SK-N-SH (cell line): ENCODE data around the gene G3BP2. TPM values are rescaled to one million over a fixed set of nuclear protein-coding genes. Genes with fewer than 3 reads are reported as not detected.

Experiments used
- CTCF ChIA-PET: fragments of 300-600, 350-600 bp; formaldehyde crosslinking; extraction: SDS; loops from one replicate; lab custom pipeline; 2021; lab: Yijun Ruan, JAX
- POLR2A ChIA-PET: fragments of 350-600 bp; sonication (Branson Sonifier 250); formaldehyde crosslinking; extraction: SDS; loops from one replicate; lab custom pipeline; 2020; ENCODE audit warnings: antibody characterized with exemption, inconsistent platforms; lab: Yijun Ruan, JAX
- DNase-seq: peaks from one replicate; pipeline ENCODE4 v3.0.0; 2012
- H2AFZ ChIP-seq: fragments of 200-600 bp; sonication (generic); 2 replicates; pipeline ENCODE4 v1.8.1; 2016; ENCODE audit warnings: antibody characterized with exemption, mild to moderate bottlenecking, low read depth
- H3F3A ChIP-seq: fragments of 200-600 bp; sonication (generic); replicated peaks from 2 replicates; pipeline ENCODE3; 2016; ENCODE audit warnings: antibody characterized with exemption, mild to moderate bottlenecking; ENCODE audit not compliant: insufficient read depth
- H3K27ac ChIP-seq, 2 experiments: fragments of 200-500 bp in 1 of 2; fragments of 200-600 bp in 1 of 2; sonication (Bioruptor generic) in 1 of 2; sonication (generic), shearing (Covaris generic) in 1 of 2; 2 replicates each; pipeline versions ENCODE4 v1.5.1 to v1.6.1; 2014 to 2016; ENCODE audit warnings: low read depth in 2 of 2, inconsistent platforms in 1 of 2, low read length in 1 of 2, mild to moderate bottlenecking in 1 of 2, mixed read lengths in 1 of 2
- H3K27me3 ChIP-seq: fragments of 200-600 bp; sonication (generic), shearing (Covaris generic); 2 replicates; pipeline ENCODE4 v1.6.1; 2016; ENCODE audit warnings: mixed run types; ENCODE audit not compliant: insufficient read depth
- H3K36me3 ChIP-seq, 2 experiments: fragments of 200-500 bp in 1 of 2; fragments of 200-600 bp in 1 of 2; sonication (Bioruptor generic) in 1 of 2; sonication (generic) in 1 of 2; replicated peaks in 1 of 2; 2 replicates each; pipeline versions ENCODE3 to v1.5.1; 2014 to 2016; ENCODE audit warnings: low read length in 1 of 2, mild to moderate bottlenecking in 1 of 2; ENCODE audit not compliant: insufficient read depth in 2 of 2, control insufficient read depth in 1 of 2
- H3K4me1 ChIP-seq, 2 experiments: fragments of 200-500 bp in 1 of 2; fragments of 200-600 bp in 1 of 2; sonication (Bioruptor generic) in 1 of 2; sonication (generic), shearing (Covaris generic) in 1 of 2; 2 replicates each; pipeline versions ENCODE4 v1.5.1 to v1.6.1; 2014 to 2016; ENCODE audit warnings: low read depth in 1 of 2, low read length in 1 of 2, mixed run types in 1 of 2; ENCODE audit not compliant: insufficient read depth in 2 of 2, control insufficient read depth in 1 of 2
- H3K4me2 ChIP-seq: fragments of 200-600 bp; sonication (generic), shearing (Covaris generic); 2 replicates; pipeline ENCODE4 v1.6.1; 2017; ENCODE audit warnings: mixed run types
- H3K4me3 ChIP-seq, 2 experiments: fragments of 200-500 bp in 1 of 2; fragments of 200-600 bp in 1 of 2; sonication (Bioruptor generic) in 1 of 2; sonication (generic), shearing (Covaris generic) in 1 of 2; 2 replicates each; pipeline versions ENCODE4 v1.5.1 to v1.8.1; 2014 to 2016; ENCODE audit warnings: low read depth in 2 of 2, inconsistent platforms in 1 of 2, low read length in 1 of 2, mild to moderate bottlenecking in 1 of 2, mixed read lengths in 1 of 2, moderate library complexity in 1 of 2
- H3K79me2 ChIP-seq: fragments of 200-600 bp; sonication (generic); 2 replicates; pipeline ENCODE4 v1.8.1; 2017; ENCODE audit warnings: mild to moderate bottlenecking; ENCODE audit not compliant: insufficient read depth
- H3K9ac ChIP-seq: fragments of 200-600 bp; sonication (generic); 2 replicates; pipeline ENCODE4 v1.6.1; 2017; ENCODE audit warnings: mixed run types
- H3K9me2 ChIP-seq: fragments of 200-600 bp; sonication (generic); 2 replicates; pipeline ENCODE4 v1.6.1; 2017; ENCODE audit warnings: mixed run types
- H3K9me3 ChIP-seq: fragments of 200-600 bp; sonication (generic); 2 replicates; pipeline ENCODE4 v1.6.1; 2017; ENCODE audit warnings: mixed run types, mild to moderate bottlenecking, moderate library complexity
- H4K20me1 ChIP-seq: fragments of 200-600 bp; sonication (generic); 2 replicates; pipeline ENCODE4 v1.6.1; 2017; ENCODE audit warnings: mild to moderate bottlenecking, mixed run types; ENCODE audit not compliant: insufficient read depth
- EZH2phosphoT487 ChIP-seq: fragments of 200-600 bp; sonication (generic); IDR thresholded peaks from 2 replicates; pipeline ENCODE4 v1.6.1; 2017; ENCODE audit warnings: low read depth, mixed run types, mild to moderate bottlenecking, antibody characterized with exemption, moderate library complexity, borderline replicate concordance
- FOSL2 ChIP-seq: IDR thresholded peaks from 2 replicates; pipeline ENCODE4 v1.4.0; 2012; ENCODE audit warnings: low read depth, mild to moderate bottlenecking, moderate library complexity, borderline replicate concordance
- FOXJ3 ChIP-seq: sonication (generic); formaldehyde crosslinking; IDR thresholded peaks from 2 replicates; pipeline ENCODE4 v1.5.1; 2020; ENCODE audit warnings: mild to moderate bottlenecking, missing genetic modification reagents
- FOXM1 ChIP-seq: IDR thresholded peaks from 2 replicates; pipeline ENCODE4 v1.4.0; 2012; ENCODE audit warnings: low read depth, mild to moderate bottlenecking
- GATA2 ChIP-seq: sonication (generic); formaldehyde crosslinking; IDR thresholded peaks from 2 replicates; pipeline ENCODE4 v1.5.0; 2020; ENCODE audit warnings: mild to moderate bottlenecking, missing genetic modification reagents
- JUND ChIP-seq: IDR thresholded peaks from 2 replicates; pipeline ENCODE4 v1.4.0; 2012
- POLR2AphosphoS5 ChIP-seq: IDR thresholded peaks from 2 replicates; pipeline ENCODE4 v1.6.1; 2012; ENCODE audit warnings: low read depth, low read length
- RAD21 ChIP-seq: IDR thresholded peaks from 2 replicates; pipeline ENCODE4 v1.6.1; 2012; ENCODE audit warnings: mild to moderate bottlenecking, low read length
- RCOR1 ChIP-seq: fragments of 150-350 bp; IDR thresholded peaks from 2 replicates; pipeline ENCODE4 v1.6.1; 2017; ENCODE audit warnings: antibody characterized with exemption, low read length
- RFX5 ChIP-seq: IDR thresholded peaks from 2 replicates; pipeline ENCODE4 v1.6.1; 2012; ENCODE audit warnings: mild to moderate bottlenecking, improper control_type of control experiment, low read length
- SIN3A ChIP-seq: IDR thresholded peaks from 2 replicates; pipeline ENCODE4 v1.6.1; 2012; ENCODE audit warnings: low read depth, mild to moderate bottlenecking, low read length, moderate library complexity, borderline replicate concordance
- SMC3 ChIP-seq: IDR thresholded peaks from 2 replicates; pipeline ENCODE4 v1.6.1; 2012; ENCODE audit warnings: low read depth, low read length, improper control_type of control experiment
- TCF12 ChIP-seq: IDR thresholded peaks from 2 replicates; pipeline ENCODE4 v1.4.0; 2012
- YY1 ChIP-seq: IDR thresholded peaks from 2 replicates; pipeline ENCODE4 v1.4.0; 2012; ENCODE audit warnings: low read depth, mild to moderate bottlenecking
- WGBS: methylation state at CpG from one replicate; pipeline ENCODE4 v1.1.6; 2017; ENCODE audit warnings: low lambda C conversion rate; 5-methylcytosine and 5-hydroxymethylcytosine counted together
- polyA plus RNA-seq, 3 experiments: library from polyadenylated mRNA; depleted of rRNA; stranded (reverse); fragments of >200 nt; gene quantifications; 2 replicates each; pipeline ENCODE4 v1.2.3, GENCODE V29; 2012
- TF ChIP-seq, protein P1 (sequence below): IDR thresholded peaks from 2 replicates; pipeline ENCODE4 v1.6.1; 2012; ENCODE audit warnings: mild to moderate bottlenecking, low read depth, low read length, moderate library complexity
- TF ChIP-seq, protein P2 (sequence below): fragments of 150-350 bp; IDR thresholded peaks from 2 replicates; pipeline ENCODE4 v1.6.1; 2016; ENCODE audit warnings: mild to moderate bottlenecking, low read depth, low read length
- TF ChIP-seq, protein P3 (sequence below): IDR thresholded peaks from 2 replicates; pipeline ENCODE4 v1.4.0; 2012; ENCODE audit warnings: low read depth
- TF ChIP-seq, protein P4 (sequence below): IDR thresholded peaks from 2 replicates; pipeline ENCODE4 v1.4.0; 2012; ENCODE audit warnings: low read depth, borderline replicate concordance

The G3BP2 gene
- polyA plus RNA-seq, 1 of the 3 experiments (the other 2 are of a cell fraction): 35.9 TPM

DNA sequence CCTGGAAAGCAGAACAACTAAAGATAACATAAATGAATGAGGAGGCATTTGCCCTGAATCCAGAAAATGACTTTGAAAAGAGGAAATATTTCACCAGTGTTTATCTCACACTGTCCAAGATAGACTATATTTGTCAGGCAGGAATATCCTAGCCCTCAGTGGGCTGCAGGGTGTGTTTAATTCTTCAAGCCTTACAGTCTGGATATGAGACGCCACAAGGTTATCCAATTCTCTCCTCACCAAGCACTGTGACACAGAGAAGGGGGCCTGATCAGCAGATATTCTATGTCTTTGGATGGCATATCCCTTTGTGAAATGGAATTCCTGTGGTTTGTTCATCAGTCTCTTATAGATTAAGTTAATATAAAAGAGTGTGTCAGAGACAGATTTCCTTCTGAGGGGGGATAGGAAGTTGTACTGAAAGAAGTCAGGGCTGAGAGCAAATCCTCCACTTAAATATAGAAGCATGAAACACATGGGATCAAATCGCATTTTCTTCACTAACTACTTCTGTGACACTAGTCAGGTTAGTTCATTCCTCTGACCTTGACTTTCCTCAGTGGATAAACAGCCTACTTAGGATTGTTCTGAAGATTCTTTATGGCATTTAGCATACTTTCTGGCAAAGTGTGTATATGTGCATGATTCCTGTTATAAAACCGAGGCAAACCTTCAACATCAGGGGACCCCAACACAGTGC is 6.8 kb upstream of the G3BP2 start:
- no peak overlapping the region for H3K4me3 ChIP-seq
- TF ChIP-seq GATA2 (CRISPR knock-in tag): no peak
- TF ChIP-seq, protein P1, sequence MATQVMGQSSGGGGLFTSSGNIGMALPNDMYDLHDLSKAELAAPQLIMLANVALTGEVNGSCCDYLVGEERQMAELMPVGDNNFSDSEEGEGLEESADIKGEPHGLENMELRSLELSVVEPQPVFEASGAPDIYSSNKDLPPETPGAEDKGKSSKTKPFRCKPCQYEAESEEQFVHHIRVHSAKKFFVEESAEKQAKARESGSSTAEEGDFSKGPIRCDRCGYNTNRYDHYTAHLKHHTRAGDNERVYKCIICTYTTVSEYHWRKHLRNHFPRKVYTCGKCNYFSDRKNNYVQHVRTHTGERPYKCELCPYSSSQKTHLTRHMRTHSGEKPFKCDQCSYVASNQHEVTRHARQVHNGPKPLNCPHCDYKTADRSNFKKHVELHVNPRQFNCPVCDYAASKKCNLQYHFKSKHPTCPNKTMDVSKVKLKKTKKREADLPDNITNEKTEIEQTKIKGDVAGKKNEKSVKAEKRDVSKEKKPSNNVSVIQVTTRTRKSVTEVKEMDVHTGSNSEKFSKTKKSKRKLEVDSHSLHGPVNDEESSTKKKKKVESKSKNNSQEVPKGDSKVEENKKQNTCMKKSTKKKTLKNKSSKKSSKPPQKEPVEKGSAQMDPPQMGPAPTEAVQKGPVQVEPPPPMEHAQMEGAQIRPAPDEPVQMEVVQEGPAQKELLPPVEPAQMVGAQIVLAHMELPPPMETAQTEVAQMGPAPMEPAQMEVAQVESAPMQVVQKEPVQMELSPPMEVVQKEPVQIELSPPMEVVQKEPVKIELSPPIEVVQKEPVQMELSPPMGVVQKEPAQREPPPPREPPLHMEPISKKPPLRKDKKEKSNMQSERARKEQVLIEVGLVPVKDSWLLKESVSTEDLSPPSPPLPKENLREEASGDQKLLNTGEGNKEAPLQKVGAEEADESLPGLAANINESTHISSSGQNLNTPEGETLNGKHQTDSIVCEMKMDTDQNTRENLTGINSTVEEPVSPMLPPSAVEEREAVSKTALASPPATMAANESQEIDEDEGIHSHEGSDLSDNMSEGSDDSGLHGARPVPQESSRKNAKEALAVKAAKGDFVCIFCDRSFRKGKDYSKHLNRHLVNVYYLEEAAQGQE: no peak
- no peak for TF ChIP-seq TCF12
- TF ChIP-seq SIN3A: no peak
- TF ChIP-seq FOXJ3 (CRISPR knock-in tag): no peak
- no peak for TF ChIP-seq POLR2AphosphoS5
- TF ChIP-seq, protein P2, sequence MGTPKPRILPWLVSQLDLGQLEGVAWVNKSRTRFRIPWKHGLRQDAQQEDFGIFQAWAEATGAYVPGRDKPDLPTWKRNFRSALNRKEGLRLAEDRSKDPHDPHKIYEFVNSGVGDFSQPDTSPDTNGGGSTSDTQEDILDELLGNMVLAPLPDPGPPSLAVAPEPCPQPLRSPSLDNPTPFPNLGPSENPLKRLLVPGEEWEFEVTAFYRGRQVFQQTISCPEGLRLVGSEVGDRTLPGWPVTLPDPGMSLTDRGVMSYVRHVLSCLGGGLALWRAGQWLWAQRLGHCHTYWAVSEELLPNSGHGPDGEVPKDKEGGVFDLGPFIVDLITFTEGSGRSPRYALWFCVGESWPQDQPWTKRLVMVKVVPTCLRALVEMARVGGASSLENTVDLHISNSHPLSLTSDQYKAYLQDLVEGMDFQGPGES: no peak
- no peak for TF ChIP-seq FOXM1
- TF ChIP-seq FOSL2: no peak
- no peak for TF ChIP-seq EZH2phosphoT487
- TF ChIP-seq RCOR1: no peak
- no peak for TF ChIP-seq RFX5
- no peak for TF ChIP-seq JUND
- TF ChIP-seq RAD21: no peak
- TF ChIP-seq SMC3: no peak
- no peak for TF ChIP-seq YY1
- TF ChIP-seq, protein P3, sequence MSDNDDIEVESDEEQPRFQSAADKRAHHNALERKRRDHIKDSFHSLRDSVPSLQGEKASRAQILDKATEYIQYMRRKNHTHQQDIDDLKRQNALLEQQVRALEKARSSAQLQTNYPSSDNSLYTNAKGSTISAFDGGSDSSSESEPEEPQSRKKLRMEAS: no peak
- TF ChIP-seq, protein P4, sequence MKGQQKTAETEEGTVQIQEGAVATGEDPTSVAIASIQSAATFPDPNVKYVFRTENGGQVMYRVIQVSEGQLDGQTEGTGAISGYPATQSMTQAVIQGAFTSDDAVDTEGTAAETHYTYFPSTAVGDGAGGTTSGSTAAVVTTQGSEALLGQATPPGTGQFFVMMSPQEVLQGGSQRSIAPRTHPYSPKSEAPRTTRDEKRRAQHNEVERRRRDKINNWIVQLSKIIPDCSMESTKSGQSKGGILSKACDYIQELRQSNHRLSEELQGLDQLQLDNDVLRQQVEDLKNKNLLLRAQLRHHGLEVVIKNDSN: no peak
- TF ChIP-seq, all 33 proteins: peak for 0
- H3K9me3 ChIP-seq: no peaks in the 10 kb centered on the region
- DNase-seq: no peak
- H3K4me1 ChIP-seq: no peaks in the 10 kb centered on the region
- peaks cover 6% of the 10 kb centered on the region for H3F3A ChIP-seq
- no peak overlapping the region for H3K4me2 ChIP-seq
- no peak overlapping the region for H3K9ac ChIP-seq
- CTCF ChIA-PET: no interaction called here
- 80% methylated on average over 3 of the region's 3 CpGs for WGBS
- H3K9me2 ChIP-seq: no peaks in the 10 kb centered on the region
- no peaks in the 10 kb centered on the region for H3K36me3 ChIP-seq
- H3K27ac ChIP-seq: no peak overlapping the region
- no peaks in the 10 kb centered on the region for H3K79me2 ChIP-seq
- POLR2A ChIA-PET: no interaction called here
- no peak overlapping the region for H2AFZ ChIP-seq
- no peaks in the 10 kb centered on the region for H3K27me3 ChIP-seq
- H4K20me1 ChIP-seq: no peaks in the 10 kb centered on the region
